Hematopoietic multipotent progenitor cell treated with erythropoietin and hydrocortisone succinate and interleukin-3 and kit ligand, for 8 days (in vitro differentiated cells): ENCODE data around the gene TGFA.

Experiments
- DNase-seq: peaks from one replicate; pipeline ENCODE4 v3.0.0-alpha.2; 2015

TGFA gene

DNA sequence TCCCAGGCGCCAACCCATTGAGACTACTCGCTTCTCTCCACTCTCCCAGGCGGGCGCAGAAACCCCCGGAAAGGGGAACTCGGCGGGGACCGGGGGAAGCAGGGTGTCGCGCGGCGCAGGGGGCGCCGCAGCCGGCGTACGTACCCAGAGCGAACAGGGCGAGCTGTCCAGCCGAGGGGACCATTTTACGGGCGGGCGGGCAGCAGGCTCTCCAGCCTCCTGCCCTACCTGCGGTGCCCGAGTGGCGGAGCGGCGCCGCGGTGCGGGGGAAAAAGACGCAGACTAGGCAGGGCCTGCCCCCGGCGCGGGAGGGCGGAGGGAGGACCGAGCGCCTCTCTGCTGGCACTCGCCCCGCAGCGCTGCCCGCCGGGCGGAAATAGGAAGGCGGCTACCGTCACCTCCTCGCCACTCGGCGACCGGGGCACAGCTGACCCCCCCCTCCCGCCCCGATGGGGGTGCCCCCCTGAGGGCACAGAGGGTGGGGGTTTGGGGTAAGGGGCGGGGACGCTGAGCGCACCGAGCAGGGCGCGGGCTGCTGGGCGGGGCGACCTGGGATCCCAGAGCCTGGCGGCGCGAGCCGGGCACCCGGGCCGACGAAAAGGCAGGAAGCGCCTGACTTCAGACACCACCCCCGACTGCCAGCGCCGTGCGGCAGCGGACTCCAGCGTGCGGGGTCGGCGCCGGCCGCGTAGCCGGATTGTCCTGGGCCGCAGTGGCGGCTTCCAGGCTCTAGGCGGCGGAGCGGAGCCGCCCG, at the start of gene TGFA:
Gene TGFA, minus strand, starts transcription at position 243 of the 754 bp plus-strand sequence. Its CDS starts 59 bp downstream, at position 184.
- peak; percentile 49 for DNase-seq

- DNase-seq = no peak
Measured at GRCh38 chr2:70603066-70603465, 49.4 kb upstream of the TGFA start.

DNA sequence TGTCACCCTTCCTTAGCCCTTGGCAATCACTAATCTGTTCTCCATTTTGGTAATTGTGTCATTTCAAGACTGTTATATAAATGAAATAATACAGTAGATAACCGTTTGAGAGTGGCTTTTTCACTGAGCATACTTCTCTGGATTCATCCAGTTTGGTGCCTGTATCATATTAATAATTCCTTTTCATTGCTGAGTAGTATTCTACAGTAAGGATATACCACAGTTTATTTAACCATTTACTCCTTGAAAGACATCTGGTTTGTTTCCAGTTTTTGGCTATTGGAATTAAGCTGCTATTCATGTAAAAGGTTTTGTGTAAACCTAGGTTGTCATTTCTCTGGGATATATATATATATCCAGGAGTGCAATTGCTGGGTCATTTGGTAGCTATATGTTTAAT, 44.6 kb upstream of the TGFA start:
- DNase-seq = no peak

DNA sequence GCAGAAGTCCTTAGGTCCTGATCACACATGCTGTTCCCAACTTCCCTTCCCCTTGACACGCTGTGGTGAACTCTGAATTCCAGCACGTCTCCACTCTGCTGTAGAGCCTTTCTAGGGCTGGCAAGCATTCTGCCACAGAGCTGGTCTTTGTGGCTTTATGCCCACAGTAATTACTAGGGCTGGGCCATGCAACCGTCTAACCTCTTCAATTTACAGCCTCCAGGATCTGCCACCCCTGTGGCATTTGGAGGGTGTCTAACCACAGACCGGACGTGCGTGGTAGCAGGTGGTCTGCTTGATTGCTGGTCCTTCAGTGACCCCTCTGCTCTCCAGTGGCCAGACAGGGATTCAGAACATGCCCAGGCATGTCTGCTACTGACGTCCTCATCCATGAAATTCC, 43.1 kb upstream of the TGFA start:
- no peak for DNase-seq

- no peak for DNase-seq
Measured at GRCh38 chr2:70596293-70596692, 42.7 kb upstream of the TGFA start.

DNA sequence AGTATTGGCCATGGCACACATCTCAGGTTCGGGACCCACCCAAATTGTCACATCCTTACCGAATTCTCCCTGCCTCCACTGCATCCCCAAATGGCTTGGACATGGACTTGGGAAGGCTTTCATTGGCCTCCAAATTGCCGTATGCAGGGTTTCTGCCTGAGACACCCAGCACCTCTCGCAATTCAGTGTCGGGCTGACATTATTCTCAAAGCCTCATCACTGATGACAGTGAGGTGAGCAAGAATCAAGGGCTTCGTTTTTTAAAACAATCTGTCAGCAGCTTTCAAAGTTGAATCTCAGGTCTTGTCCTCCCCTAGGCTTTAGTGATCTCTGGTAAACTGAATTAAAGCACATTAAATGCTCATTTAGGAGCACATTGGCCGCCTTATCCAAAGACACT, 29.5 kb upstream of the TGFA start:
- no peak for DNase-seq

- no peak for DNase-seq
Measured at GRCh38 chr2:70580352-70580751, 26.7 kb upstream of the TGFA start.

GRCh38 chr2:70574618-70575017, 21.0 kb upstream of the TGFA start:
- no peak for DNase-seq

DNA sequence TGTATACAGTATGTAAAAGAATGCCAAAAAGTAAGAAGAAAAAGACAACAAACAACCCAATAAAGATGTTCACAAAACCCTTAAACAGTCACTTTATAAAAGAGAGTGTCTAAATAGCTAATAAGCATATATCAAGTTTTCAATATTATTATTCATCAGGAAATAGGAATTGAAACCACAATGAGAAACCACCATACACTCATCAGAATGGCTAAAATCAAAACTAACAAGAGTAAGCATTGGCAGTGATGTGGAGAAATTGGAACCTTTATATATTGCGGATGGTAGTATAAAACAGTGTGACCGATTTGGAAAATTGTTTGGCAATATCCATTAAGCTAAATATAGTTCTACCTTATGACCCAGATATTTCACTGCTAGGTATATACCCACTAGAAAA, 20.5 kb upstream of the TGFA start:
- no peak for DNase-seq

- DNase-seq = no peak
Measured at GRCh38 chr2:70570041-70570661, 16.5 kb upstream of the TGFA start.

- DNase-seq = no peak
Measured at GRCh38 chr2:70569559-70569958, 15.9 kb upstream of the TGFA start.

- DNase-seq = no peak
Measured at GRCh38 chr2:70566906-70567305, 13.3 kb upstream of the TGFA start.

GRCh38 chr2:70566464-70566863, 12.8 kb upstream of the TGFA start:
- no peak for DNase-seq

- no peak for DNase-seq
Measured at GRCh38 chr2:70565039-70565731, 11.6 kb upstream of the TGFA start.

- DNase-seq = no peak
Measured at GRCh38 chr2:70561893-70562292, 8.3 kb upstream of the TGFA start.

- no peak for DNase-seq
Measured at GRCh38 chr2:70560442-70560841, 6.8 kb upstream of the TGFA start.

DNA sequence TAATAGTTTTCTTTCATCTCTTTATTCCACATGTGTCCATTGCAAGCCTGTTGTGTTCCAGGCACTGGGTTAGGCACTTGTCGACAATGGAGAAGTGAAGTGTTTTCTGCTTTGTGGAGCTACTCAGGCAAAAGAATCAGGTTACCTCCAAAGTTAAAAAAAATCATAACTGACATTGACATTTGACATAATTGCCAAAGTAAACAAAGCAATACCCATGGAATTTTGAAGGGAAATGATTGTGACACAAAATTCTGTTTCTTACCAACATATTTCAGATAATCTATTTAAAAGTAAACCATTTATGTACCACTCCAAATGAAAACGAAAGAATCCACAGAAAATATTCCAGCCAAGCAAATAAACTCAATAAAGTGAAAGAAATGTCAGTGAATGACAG, 6.4 kb upstream of the TGFA start:
- no peak for DNase-seq

DNA sequence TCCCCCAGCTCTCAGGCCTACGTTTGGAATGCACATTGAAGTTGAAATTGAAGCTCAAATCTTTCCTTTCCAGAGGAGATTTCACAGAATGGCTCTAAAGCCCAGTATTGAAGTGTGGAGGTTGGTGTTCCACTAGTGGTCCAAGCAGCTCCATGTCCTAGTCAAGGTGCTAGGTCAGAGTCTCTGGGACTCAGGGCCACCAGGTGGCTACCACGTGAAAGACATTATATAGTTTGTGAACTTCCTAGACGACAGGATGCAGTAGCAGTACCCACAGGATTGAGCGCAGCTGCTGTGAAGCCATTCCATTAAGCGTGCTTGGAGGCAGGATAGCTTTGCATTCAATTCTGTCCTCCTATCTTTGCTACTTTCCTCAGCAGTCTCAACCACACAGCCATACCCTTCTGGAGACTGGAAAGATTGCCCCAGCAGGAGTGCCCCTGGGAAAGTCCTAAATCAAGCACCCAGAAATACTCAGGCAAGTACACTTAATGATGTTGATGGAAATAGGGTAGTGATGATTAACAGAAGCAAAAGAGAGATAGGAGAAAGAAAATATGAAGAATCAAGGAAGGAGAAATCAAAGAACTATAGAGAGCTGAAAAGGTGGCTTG, 4.7 kb upstream of the TGFA start:
- no peak for DNase-seq

- no peak for DNase-seq
Measured at GRCh38 chr2:70557171-70557838, 3.7 kb upstream of the TGFA start.

DNA sequence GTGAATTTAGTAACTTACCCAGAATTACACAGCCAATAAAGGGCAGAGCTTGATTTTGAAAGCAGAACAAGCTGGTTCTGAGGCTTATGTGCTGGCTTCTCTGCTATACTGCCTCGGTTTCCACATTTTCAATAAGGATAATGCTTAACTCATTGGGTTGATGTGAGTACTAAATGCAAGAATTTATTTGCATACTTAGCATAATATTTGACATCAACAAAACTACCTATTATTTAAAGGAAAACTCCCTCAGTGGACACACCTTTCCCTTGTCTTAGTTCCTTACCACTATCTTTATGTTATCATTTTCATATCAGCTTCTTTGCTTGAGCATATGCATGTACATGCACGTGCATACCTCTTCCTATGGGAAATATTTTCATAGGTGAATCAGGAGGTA, 3.0 kb upstream of the TGFA start:
- no peak for DNase-seq

DNA sequence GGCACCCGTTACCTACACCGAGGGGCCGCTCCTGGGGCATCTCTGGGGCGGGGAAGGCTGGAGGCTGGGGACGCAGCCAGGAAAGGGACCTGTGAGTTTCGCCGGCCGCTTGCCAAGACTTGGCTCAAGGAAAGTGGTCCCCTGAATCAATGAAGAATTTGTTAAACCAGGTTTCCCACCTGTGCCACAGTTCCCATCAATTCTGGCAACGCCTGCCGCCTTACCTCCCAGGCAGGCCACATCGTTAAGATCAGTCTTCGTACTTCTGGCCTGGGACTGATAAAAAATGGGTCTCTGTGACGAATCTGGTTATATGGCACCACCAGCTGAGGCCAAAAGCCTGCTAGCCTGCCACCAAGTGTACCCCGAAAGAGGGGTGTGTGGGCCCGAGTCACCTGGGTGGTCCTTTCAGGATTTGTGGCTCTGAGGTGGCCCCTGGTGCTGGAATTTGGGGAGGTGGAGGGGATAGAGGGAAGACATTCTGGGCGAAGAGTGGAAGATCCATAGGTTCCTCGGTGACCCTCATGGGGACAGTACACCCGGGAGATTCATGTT, 789 bp upstream of the TGFA start:
- no peak for DNase-seq

- DNase-seq = no peak
Measured at GRCh38 chr2:70553334-70553583, 367 bp downstream of the TGFA start.
